Mesenchymal stem cell (in vitro differentiated cells and primary cell): ENCODE results near the gene FANK1.

Source experiments
- DNase-seq: peaks from one replicate; pipeline ENCODE4 v3.0.0-alpha.2; 2013
- H2AFZ ChIP-seq: one replicate; pipeline ENCODE4 v1.6.1; 2013; ENCODE audit warnings: low read depth, mild to moderate bottlenecking, control low read depth, inconsistent platforms, low read length, moderate library complexity
- H2AK5ac ChIP-seq: 2 replicates; pipeline ENCODE4 v1.6.1; 2013; ENCODE audit warnings: low read length, moderate library complexity, mild to moderate bottlenecking, inconsistent platforms; ENCODE audit not compliant: severe bottlenecking
- H2BK120ac ChIP-seq: one replicate; pipeline ENCODE4 v1.6.1; 2013; ENCODE audit warnings: low read depth, mild to moderate bottlenecking, inconsistent platforms, low read length, moderate library complexity
- H2BK12ac ChIP-seq, 2 experiments: one replicate each; pipeline ENCODE4 v1.6.1; 2013; ENCODE audit warnings: inconsistent platforms in 2 of 2, low read length in 2 of 2, mild to moderate bottlenecking in 2 of 2, moderate library complexity in 2 of 2, control low read depth in 1 of 2
- H2BK15ac ChIP-seq: one replicate; pipeline ENCODE4 v1.6.1; 2013; ENCODE audit warnings: mild to moderate bottlenecking, low read depth, inconsistent platforms; ENCODE audit not compliant: poor library complexity, severe bottlenecking
- H2BK5ac ChIP-seq: 2 replicates; pipeline ENCODE4 v1.6.1; 2013; ENCODE audit warnings: low read depth, mild to moderate bottlenecking, low read length, control low read depth, inconsistent platforms; ENCODE audit not compliant: poor library complexity, severe bottlenecking
- H3K14ac ChIP-seq, 2 experiments: one replicate each; pipeline ENCODE4 v1.6.1; 2013; ENCODE audit warnings: inconsistent platforms in 2 of 2, low read length in 2 of 2, control low read depth in 1 of 2, mild to moderate bottlenecking in 1 of 2, moderate library complexity in 1 of 2
- H3K18ac ChIP-seq, 2 experiments: one replicate each; pipeline ENCODE4 v1.6.1; 2013; ENCODE audit warnings: inconsistent platforms in 2 of 2, low read length in 2 of 2, control low read depth in 1 of 2, low read depth in 1 of 2, mild to moderate bottlenecking in 1 of 2
- H3K23ac ChIP-seq, 2 experiments: one replicate each; pipeline ENCODE4 v1.6.1; 2013; ENCODE audit warnings: inconsistent platforms in 2 of 2, low read length in 2 of 2, mild to moderate bottlenecking in 2 of 2, moderate library complexity in 2 of 2, control low read depth in 1 of 2
- H3K27ac ChIP-seq: 2 replicates; pipeline ENCODE4 v1.5.1; 2013; ENCODE audit warnings: mild to moderate bottlenecking, moderate library complexity, low read length, control low read depth, inconsistent platforms; ENCODE audit not compliant: poor library complexity, severe bottlenecking
- H3K27me3 ChIP-seq, 2 experiments: 2 replicates each; pipeline versions ENCODE4 v1.6.1 to v1.7.0; 2013; ENCODE audit warnings: low read length in 2 of 2, mild to moderate bottlenecking in 2 of 2, moderate library complexity in 2 of 2, control low read depth in 1 of 2, inconsistent platforms in 1 of 2; ENCODE audit not compliant: control insufficient read depth in 1 of 2, insufficient read depth in 1 of 2
- H3K36me3 ChIP-seq, 2 experiments: 2 replicates each; pipeline versions ENCODE4 v1.6.1 to v1.7.0; 2013; ENCODE audit warnings: low read length in 2 of 2, control low read depth in 1 of 2, inconsistent platforms in 1 of 2, low read depth in 1 of 2, mild to moderate bottlenecking in 1 of 2; ENCODE audit not compliant: insufficient read depth in 2 of 2, control insufficient read depth in 1 of 2
- H3K4ac ChIP-seq, 2 experiments: one replicate each; pipeline ENCODE4 v1.6.1; 2013; ENCODE audit warnings: inconsistent platforms in 2 of 2, low read length in 2 of 2, mild to moderate bottlenecking in 2 of 2, moderate library complexity in 2 of 2, control low read depth in 1 of 2, low read depth in 1 of 2
- H3K4me1 ChIP-seq: 2 replicates; pipeline ENCODE4 v1.6.1; 2013; ENCODE audit warnings: low read depth, low read length, control low read depth; ENCODE audit not compliant: control insufficient read depth, insufficient read depth
- H3K4me2 ChIP-seq: 2 replicates; pipeline ENCODE4 v1.6.1; 2013; ENCODE audit warnings: low read length, mild to moderate bottlenecking, inconsistent platforms; ENCODE audit not compliant: poor library complexity, severe bottlenecking
- H3K4me3 ChIP-seq, 2 experiments: 2 replicates each; pipeline versions ENCODE4 v1.5.1 to v1.7.0; 2013; ENCODE audit warnings: low read length in 2 of 2, mild to moderate bottlenecking in 2 of 2, control low read depth in 1 of 2, low read depth in 1 of 2; ENCODE audit not compliant: insufficient read depth in 1 of 2
- H3K79me1 ChIP-seq: replicated peaks from 2 replicates; pipeline ENCODE4 v1.6.1; 2013; ENCODE audit warnings: mild to moderate bottlenecking, control low read depth, low read length, inconsistent platforms; ENCODE audit not compliant: poor library complexity, severe bottlenecking
- H3K9ac ChIP-seq: 2 replicates; pipeline ENCODE4 v1.7.0; 2013; ENCODE audit warnings: mild to moderate bottlenecking, low read length, moderate library complexity
- H3K9me3 ChIP-seq: 2 replicates; pipeline ENCODE4 v1.7.0; 2013; ENCODE audit warnings: mild to moderate bottlenecking, low read length; ENCODE audit not compliant: control insufficient read depth
- H4K8ac ChIP-seq: one replicate; pipeline ENCODE4 v1.6.1; 2013; ENCODE audit warnings: inconsistent platforms, mild to moderate bottlenecking, low read length, moderate library complexity
- H4K91ac ChIP-seq: one replicate; pipeline ENCODE4 v1.6.1; 2013; ENCODE audit warnings: mild to moderate bottlenecking, low read length, inconsistent platforms
- WGBS: methylation state at CpG from one replicate; pipeline ENCODE4 v1.1.7; 2013; ENCODE audit warnings: mixed read lengths; 5-methylcytosine and 5-hydroxymethylcytosine counted together

The FANK1 gene

DNA sequence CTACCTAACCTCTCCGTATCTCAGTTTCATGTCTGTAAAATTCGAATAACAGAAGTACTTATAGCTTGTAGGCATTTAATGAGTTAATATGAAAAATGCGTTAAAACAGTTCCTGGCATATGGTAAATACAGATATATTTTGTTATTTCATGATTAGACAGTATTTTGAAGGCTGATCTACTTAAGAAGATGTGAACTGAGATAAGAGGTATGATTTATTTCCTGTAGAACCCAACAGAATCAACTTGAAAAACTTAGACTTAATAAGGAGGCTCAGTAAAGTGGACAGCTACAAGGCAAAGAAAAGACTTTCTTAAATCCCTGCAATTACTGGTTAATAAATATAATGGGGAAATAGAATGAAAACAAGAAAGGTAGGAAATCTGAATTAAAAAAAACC is 103.3 kb downstream of the FANK1 start:
- WGBS: 100% methylated on average over 1 of the region's 3 CpGs

DNA sequence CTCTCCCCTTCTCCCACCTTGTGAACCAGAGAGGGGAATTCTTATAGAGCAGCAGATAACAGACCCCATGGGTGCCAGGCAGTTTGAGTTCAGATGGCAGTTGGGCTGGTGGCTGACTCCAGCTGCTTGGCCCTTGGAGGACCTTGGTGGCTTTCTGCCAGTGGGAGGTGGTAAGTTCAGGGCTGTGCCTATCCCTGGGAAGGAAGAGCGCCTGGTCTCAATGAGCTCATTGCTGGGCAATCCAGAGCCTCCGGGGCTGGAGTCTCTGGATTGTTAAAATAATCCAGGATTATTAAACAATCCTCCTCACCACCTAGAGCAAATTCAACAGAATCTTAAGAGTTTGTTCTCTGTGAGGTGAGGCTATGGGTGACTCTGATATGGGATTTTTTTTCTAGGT is 105.2 kb downstream of the FANK1 start:
- Histone ChIP-seq H4K8ac (no peak overlapping the region), H3K36me3 (peaks cover 3 to 8% of the 10 kb centered on the region in 2 experiments), H2AFZ (no peak overlapping the region), H2BK5ac (no peak overlapping the region), H3K14ac (no peak overlapping the region), H2BK120ac (no peak overlapping the region), H3K27me3 (no peaks in the 10 kb centered on the region), H3K9me3 (no peaks in the 10 kb centered on the region), H4K91ac (no peak overlapping the region), H3K23ac (no peak overlapping the region), H2AK5ac (no peak overlapping the region), H3K9ac (no peak overlapping the region), H3K4me1 (peaks cover 4% of the 10 kb centered on the region), H3K18ac (no peak overlapping the region), H2BK12ac (no peak overlapping the region), H3K27ac (peak overlapping the region; percentile 20), H3K4me3 (no peak overlapping the region), H2BK15ac (no peak overlapping the region), H3K4me2 (no peak overlapping the region), H3K79me1 (no peaks in the 10 kb centered on the region), H3K4ac (no peak overlapping the region)
- no CpG with 5 or more reads among the region's 2 CpGs for WGBS
- no peak for DNase-seq

More for the DNA sequence above, 103.3 kb downstream of the FANK1 start:
- Histone ChIP-seq H2AFZ (no peak overlapping the region), H2BK120ac (no peak overlapping the region), H3K27ac (no peak overlapping the region), H3K36me3 (peaks cover 3 to 8% of the 10 kb centered on the region in 2 experiments), H3K14ac (no peak overlapping the region), H2AK5ac (no peak overlapping the region), H3K79me1 (no peaks in the 10 kb centered on the region), H3K23ac (no peak overlapping the region), H3K18ac (no peak overlapping the region), H3K9ac (no peak overlapping the region), H3K4me3 (no peak overlapping the region), H3K9me3 (no peaks in the 10 kb centered on the region), H2BK5ac (no peak overlapping the region), H4K91ac (no peak overlapping the region), H3K4ac (no peak overlapping the region), H2BK15ac (no peak overlapping the region), H2BK12ac (no peak overlapping the region), H3K27me3 (no peaks in the 10 kb centered on the region), H3K4me2 (no peak overlapping the region), H3K4me1 (peaks cover 4% of the 10 kb centered on the region), H4K8ac (no peak overlapping the region)
- DNase-seq: no peak

DNA sequence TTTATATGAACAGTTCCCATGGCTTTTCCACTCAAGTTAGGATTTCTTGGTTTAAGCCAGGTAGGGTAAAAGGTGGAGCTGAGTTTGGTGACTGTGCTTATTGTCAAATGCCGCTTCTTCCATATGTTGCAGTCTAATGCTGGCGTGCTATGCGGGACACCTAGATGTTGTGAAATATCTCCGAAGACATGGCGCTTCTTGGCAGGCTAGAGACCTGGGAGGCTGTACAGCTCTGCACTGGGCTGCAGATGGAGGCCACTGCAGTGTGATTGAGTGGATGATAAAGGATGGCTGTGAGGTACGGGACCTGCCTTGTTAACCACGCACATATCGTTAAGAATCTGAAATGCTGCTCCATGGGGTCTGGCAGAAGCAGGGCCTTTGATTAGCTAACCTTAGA is 108.4 kb downstream of the FANK1 start:
- Histone ChIP-seq H3K4me3 (no peak overlapping the region), H2BK5ac (no peak overlapping the region), H3K4me1 (peaks cover 6% of the 10 kb centered on the region)

DNA sequence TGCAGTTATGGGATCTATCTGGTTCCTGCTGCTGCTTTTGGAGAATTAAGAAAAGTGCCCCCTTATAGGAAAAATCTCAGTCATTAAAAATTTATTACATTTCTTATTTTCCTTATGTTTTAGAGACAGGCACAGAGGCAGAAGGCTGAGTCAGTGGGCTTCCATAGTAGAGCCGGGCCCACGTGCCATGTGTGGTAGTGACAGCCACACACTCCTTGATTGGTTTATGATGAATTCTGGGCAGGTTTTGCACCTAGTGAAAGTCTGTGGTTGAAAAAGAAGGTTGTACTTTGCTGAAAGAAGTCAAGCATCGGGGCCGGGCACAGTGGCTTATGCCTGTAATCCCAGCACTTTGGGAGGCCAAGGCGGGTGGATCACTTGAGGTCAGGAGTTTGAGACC is 109.9 kb downstream of the FANK1 start:
- Histone ChIP-seq H3K9me3 (peaks cover 4% of the 10 kb centered on the region), H2BK12ac (no peak overlapping the region), H2BK15ac (no peak overlapping the region), H2AFZ (no peak overlapping the region), H3K79me1 (no peaks in the 10 kb centered on the region), H3K4me2 (no peak overlapping the region), H2BK5ac (no peak overlapping the region), H3K4ac (no peak overlapping the region), H3K36me3 (peaks cover 4 to 28% of the 10 kb centered on the region in 2 experiments), H2AK5ac (no peak overlapping the region), H3K14ac (no peak overlapping the region), H2BK120ac (no peak overlapping the region), H4K8ac (no peak overlapping the region), H3K4me3 (no peak overlapping the region), H3K27ac (no peak overlapping the region), H3K4me1 (peaks cover 5% of the 10 kb centered on the region), H4K91ac (no peak overlapping the region), H3K9ac (no peak overlapping the region), H3K27me3 (no peaks in the 10 kb centered on the region), H3K23ac (no peak overlapping the region), H3K18ac (no peak overlapping the region)
- 100% methylated on average over 3 of the region's 5 CpGs for WGBS
- no peak for DNase-seq

More for the DNA sequence above, 108.4 kb downstream of the FANK1 start:
- H3K18ac ChIP-seq: no peak overlapping the region
- H3K23ac ChIP-seq: no peak overlapping the region
- no peak overlapping the region for H3K27ac ChIP-seq
- H2AK5ac ChIP-seq: no peak overlapping the region
- no peak overlapping the region for H3K9ac ChIP-seq
- H3K9me3 ChIP-seq: no peaks in the 10 kb centered on the region
- DNase-seq: no peak
- H2BK12ac ChIP-seq: no peak overlapping the region
- peak overlapping the region; percentile 33 for H2BK15ac ChIP-seq
- H3K27me3 ChIP-seq: no peaks in the 10 kb centered on the region
- H2BK120ac ChIP-seq: no peak overlapping the region
- H4K8ac ChIP-seq: no peak overlapping the region
- no peak overlapping the region for H4K91ac ChIP-seq
- no peak overlapping the region for H3K4ac ChIP-seq
- peaks cover 4 to 13% of the 10 kb centered on the region in 2 experiments for H3K36me3 ChIP-seq
- H3K79me1 ChIP-seq: no peaks in the 10 kb centered on the region
- H2AFZ ChIP-seq: no peak overlapping the region
- H3K4me2 ChIP-seq: no peak overlapping the region
- no peak overlapping the region for H3K14ac ChIP-seq
- WGBS: 87% methylated on average over 8 of the region's 8 CpGs
